Lower leg skin (tissue), 3 donors: ENCODE results near the gene MTOR.

Experiments
- CTCF ChIP-seq, 3 donors: fragments of 450-650 bp; IDR thresholded peaks; one replicate each; pipeline ENCODE4 v1.5.1; 2016; ENCODE audit warnings: antibody characterized with exemption in 3 of 3, mild to moderate bottlenecking in 3 of 3, moderate library complexity in 2 of 3
- POLR2A ChIP-seq, 2 donors: fragments of 450-650 bp; IDR thresholded peaks; one replicate each; pipeline ENCODE4 v1.6.1; 2016 to 2017; ENCODE audit warnings: antibody characterized with exemption in 2 of 2, mild to moderate bottlenecking in 1 of 2, moderate library complexity in 1 of 2

GRCh38 chr1:11279630-11280029 lies 17.3 kb upstream of the MTOR start:
- TF ChIP-seq CTCF (IDR thresholded peaks at IDR 0.05) (no peak), POLR2A (IDR thresholded peaks at IDR 0.05) (no peak)
